KG1 (cell line): ENCODE results near the gene ZNF470.

Experiments
- DNase-seq: peaks from one replicate; lab custom pipeline; 2025; lab: John Stamatoyannopoulos, UW

The ZNF470 gene

GRCh38 chr19:56567274-56568120, at the start of gene ZNF470:
ZNF470 (plus strand) TSS chr19:56567468; CDS start chr19:56570312, 2,844 bp downstream.
- DNase-seq = peak; percentile 78

GRCh38 chr19:56525214-56525860, 41.9 kb upstream of the ZNF470 start:
- DNase-seq = no peak

DNA sequence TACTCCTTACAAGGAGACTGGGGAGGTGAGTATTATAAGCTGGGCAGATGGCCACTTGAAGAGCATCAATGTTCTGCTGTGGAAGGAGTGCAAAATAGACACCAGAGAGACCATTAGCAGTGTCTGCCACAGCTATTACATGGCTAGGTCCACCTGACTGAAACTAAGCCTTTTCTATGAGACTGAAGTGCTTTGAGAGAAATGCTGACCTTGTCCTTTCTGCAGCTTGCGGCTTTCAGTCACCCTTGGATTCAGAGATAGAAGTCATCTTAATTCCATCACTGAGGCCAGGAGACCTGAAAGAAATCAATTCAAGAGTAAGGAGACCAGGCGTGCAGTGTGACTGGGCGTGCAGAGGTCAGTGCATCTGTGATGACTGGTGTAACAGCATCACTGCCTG, 29.8 kb upstream of the ZNF470 start:
- no peak for DNase-seq

DNA sequence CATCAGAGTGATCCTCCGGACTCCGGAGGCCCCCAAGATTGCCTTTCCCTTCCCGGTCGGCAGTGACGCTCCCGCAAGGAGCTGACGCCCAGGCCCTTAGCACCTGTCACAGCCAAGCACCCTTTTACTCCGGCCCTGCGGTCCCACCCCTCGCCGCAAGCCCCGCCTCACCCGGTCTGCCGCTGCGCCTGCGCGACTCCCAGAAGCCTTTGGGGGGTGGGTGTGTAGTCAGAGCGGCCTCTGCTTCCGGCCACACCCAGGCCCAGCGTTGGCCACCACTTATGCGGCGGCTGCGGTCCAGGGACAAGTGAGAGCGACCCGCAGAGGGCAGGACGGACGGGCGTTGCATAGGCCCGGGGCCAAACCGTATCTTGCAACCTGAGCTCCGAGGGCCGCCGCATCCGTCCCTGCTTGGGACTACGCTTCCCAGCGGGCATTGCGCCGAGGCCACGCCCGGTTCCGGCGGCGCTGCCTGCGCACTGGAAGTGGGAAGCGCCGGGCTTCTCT, 29.0 kb upstream of the ZNF470 start:
- DNase-seq = peak; percentile 88

DNA sequence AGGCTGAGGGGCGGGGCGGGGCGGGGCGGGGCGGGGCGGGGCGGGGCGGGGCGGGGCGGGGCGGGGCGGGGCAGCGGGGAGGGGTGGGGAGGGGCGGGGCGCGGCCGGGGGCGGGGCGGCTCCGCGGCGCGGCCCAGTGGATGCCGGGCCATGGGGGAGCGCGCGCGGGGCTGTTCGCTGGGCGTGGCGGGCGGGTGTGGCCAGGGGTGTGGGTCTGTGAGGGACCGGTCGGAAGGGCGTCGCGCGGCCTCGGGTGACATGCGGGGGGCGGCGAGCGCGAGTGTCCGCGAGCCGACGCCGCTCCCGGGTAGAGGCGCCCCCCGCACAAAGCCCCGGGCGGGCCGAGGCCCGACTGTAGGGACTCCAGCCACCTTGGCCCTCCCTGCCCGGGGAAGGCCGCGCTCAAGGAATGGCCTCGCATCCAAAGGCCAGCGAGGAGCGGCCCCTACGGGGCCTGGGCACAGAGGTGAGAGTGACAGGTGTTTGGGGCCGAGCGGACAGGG, 28.5 kb upstream of the ZNF470 start, which contains the start of gene ZFP28:
TSS of gene ZFP28 (plus strand) at position 188 of the 503 bp plus-strand sequence. CDS start at position 259, 71 bp downstream.
- DNase-seq = peak; percentile 61

DNA sequence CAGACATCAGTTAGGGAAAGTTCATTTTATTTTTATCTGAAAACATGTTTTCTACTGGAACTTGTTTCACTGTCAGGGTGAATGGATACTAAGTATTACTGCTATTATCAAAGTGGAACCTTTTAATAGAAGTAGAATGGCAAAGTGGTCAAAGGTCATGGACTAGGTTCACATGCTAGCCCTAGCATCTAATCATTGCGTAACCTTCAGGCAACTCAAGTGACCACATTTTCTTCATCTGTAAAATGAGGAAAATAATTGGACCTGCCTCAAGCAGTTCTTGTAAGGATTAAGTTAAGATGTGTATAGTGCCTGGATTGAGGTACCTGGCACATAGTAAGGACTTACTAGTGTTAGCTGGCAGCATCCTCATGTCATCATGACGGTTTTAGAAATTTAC, 23.5 kb upstream of the ZNF470 start:
- no peak for DNase-seq

- DNase-seq = no peak
These were observed 19.7 kb upstream of the ZNF470 start for GRCh38 chr19:56547535-56547934.

GRCh38 chr19:56554272-56554869, 12.9 kb upstream of the ZNF470 start:
- no peak for DNase-seq

- no peak for DNase-seq
These were observed 4.5 kb upstream of the ZNF470 start for GRCh38 chr19:56562766-56563165.

GRCh38 chr19:56566904-56567273, 379 bp upstream of the ZNF470 start:
- peak; percentile 72 for DNase-seq

DNA sequence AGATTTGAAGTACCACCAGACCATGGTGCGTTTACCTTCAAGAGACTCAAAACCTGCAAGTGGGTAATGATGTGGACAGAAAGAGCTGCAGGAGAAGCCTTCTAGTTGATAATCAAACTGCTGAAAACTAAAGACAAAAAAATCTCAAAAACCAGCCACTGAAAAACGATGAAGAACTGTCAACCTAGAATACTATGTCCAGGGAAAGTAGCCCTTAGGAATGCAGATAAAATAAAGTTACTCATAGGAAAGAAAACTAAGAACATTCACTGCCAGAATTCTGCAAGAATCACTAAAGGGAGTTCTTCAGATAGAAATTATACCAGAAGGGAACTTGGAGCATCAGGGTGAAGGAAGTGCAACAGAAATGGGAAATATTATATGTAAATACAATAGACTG, 5.3 kb downstream of the ZNF470 start:
- DNase-seq = no peak

DNA sequence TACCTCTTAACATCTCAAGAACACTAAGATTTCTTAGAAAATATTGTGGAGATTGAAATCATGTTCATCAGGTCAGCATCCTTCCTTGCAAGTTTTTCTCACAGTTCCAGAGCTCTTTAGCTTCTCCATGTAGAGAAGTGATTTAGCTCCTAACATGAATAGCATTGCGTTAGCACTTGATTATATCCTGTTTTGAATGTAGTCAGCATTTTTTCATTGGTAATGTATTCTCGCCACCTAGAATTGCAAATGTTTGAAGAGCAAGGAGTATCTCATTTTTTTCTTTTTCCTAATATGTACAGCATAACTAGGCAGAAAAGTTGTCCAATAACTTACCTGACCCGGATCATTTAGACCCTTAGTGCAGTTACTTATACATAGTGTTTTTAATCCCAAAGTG, 6.6 kb downstream of the ZNF470 start:
- DNase-seq = no peak

DNA sequence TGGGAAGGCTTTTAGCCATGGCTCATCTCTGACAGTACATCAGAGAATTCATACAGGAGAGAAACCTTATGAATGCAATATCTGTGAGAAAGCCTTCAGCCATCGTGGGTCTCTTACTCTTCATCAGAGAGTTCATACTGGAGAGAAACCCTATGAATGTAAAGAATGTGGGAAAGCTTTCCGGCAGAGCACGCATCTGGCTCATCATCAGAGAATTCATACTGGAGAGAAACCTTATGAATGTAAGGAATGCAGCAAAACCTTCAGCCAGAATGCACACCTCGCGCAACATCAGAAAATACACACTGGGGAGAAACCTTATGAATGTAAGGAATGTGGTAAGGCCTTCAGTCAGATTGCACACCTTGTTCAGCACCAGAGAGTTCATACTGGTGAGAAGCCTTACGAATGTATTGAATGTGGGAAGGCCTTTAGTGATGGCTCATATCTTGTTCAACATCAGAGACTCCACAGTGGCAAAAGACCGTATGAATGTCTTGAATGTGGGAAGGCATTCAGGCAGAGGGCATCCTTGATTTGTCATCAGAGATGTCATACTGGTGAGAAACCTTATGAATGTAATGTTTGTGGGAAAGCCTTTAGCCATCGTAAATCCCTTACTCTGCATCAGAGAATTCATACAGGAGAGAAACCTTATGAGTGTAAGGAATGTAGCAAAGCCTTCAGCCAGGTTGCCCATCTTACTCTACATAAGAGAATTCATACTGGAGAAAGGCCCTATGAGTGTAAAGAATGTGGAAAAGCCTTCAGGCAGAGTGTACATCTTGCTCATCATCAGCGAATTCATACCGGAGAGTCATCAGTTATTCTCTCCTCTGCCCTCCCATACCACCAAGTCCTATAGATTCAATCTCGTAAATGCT, 10.7 kb downstream of the ZNF470 start:
- DNase-seq = no peak

GRCh38 chr19:56594446-56594782, 27.1 kb downstream of the ZNF470 start:
- no peak for DNase-seq

DNA sequence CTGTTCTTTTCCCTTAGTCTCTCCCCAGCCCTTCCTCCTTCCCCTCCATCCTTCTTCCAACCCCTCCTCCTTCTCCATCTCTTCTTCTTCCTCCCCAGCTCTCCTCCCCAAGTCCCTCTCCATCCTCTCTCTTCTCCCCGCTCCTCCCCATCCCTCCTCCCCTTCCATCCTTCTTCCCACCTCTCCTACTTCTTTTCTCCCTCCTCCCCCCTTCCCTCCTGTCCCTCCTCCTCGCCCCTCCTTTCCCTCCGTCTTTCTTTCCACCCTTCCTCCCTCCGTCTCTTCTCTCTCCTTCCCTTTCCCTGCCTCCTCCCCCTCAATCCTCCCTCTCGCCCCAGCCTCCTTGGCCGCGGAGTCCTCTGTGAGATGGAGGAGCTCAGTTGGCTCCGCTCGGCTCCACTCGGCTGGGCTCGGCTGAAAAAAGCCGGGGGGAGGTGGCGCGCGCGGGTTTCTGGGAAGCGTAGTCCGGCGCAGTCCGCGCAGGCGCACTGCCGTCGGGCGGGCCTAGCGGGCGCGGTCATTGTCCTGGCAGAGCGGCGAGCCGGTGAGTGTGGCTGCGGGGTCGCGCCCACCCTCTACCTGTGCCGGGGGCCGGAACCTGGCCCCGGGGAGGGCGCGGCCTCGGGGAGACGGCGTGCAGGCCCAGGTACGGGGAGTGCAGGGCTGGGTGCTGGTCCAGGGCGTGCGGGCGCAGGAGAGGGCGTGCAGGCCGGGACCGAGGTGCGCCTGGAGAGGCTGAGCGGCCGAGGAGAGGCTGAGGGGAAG, 27.7 kb downstream of the ZNF470 start, which contains the start of gene ZNF71:
TSS of gene ZNF71 (plus strand) at position 520 of the 765 bp plus-strand sequence. CDS start 6,257 bp downstream, outside the sequence.
- DNase-seq = peak; percentile 82

GRCh38 chr19:56595548-56595899, 28.3 kb downstream of the ZNF470 start:
- DNase-seq = no peak

DNA sequence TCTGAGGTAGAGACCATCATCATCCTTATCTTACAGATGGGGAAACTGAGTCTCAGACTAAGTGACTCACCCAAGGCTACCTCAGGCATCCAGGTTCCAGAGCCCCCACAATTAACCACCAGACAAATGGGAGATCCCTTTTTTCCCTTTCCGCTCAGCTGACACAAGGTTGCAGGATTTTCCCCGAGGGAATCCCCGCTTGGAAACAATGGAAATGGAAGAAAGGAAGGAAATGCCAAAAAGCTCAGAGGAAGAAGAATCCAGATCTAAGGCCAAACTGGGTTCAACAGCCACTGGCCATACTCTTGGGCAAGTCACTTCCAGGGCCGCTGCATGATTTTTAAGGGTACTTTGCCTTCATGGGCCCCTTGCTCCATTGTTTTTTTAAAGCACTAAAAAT, 29.4 kb downstream of the ZNF470 start:
- no peak for DNase-seq

- DNase-seq = no peak
These were observed 30.4 kb downstream of the ZNF470 start for GRCh38 chr19:56597696-56598095.

DNA sequence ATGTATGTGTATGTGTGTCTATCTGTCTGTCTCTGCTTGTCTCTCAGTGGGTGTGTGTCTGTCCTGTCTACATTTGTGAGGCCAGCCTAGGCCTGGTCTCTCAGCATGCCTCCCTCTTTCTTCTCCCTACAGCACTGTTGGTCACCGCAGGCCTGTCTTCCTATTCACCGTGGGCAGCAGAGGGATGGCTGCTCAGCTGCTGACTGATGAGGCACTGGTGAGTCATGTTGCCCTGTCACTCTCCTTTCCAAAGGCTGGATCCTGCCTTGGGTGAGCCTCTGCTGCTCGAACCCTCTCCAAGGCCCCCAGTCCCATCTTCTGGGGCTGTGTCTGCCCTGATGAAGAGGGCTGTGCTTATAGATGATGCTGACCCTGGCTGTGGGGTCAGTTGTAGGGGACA, 34.1 kb downstream of the ZNF470 start:
- DNase-seq = no peak

DNA sequence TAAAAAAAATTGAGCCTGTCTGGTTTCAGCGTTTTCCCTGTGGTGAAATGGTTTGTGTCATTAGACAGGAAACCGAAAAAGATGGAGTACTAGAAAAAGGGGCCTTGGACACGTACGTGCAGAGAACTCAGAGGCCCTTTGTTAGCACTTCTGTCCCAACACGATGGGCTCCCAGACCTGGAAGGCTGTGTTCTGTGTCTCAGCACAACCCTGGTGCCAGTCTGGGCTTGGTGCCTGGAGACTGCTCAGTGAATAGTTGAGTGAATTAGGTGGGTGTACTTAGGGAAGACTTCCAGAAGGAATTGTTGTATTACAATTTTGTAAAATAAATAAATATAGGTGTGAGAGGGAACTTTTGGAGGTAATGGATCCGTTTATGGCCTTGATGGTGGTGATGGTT, 36.6 kb downstream of the ZNF470 start:
- DNase-seq = no peak
